Urinary bladder (tissue), 4 donors: ENCODE results near the gene TADA2B. TPM values are rescaled to one million over a fixed set of nuclear protein-coding genes. Genes with fewer than 3 reads are reported as not detected.
A peak's percentile ranks its signal among the peaks of the same experiment; 100 is the strongest.

Experiments
- DNase-seq: peaks from one replicate; pipeline ENCODE4 v3.0.0-alpha.2; 2015; ENCODE audit errors: extremely low spot score
- H3K27ac ChIP-seq: one replicate; pipeline ENCODE4 v1.5.1; 2013; ENCODE audit warnings: low read depth, mild to moderate bottlenecking, moderate library complexity
- H3K36me3 ChIP-seq: one replicate; pipeline ENCODE4 v1.6.1; 2013; ENCODE audit warnings: mild to moderate bottlenecking, moderate library complexity; ENCODE audit not compliant: insufficient read depth
- H3K4me1 ChIP-seq: one replicate; pipeline ENCODE4 v1.6.1; 2013; ENCODE audit warnings: mild to moderate bottlenecking, moderate library complexity; ENCODE audit not compliant: insufficient read depth
- H3K4me3 ChIP-seq: one replicate; pipeline ENCODE4 v1.5.1; 2013; ENCODE audit warnings: low read depth, low read length
- WGBS: extraction: QIAGEN DNeasy Blood & Tissue Kit; methylation state at CpG from one replicate; pipeline ENCODE4 v1.1.7; 2013; 5-methylcytosine and 5-hydroxymethylcytosine counted together
- polyA plus RNA-seq: library from polyadenylated mRNA; stranded (reverse); fragments of 200-250 nt; gene quantifications from one replicate; pipeline ENCODE4 v1.2.3, GENCODE V29; 2013
- total RNA-seq: library from RNA; depleted of rRNA; stranded (reverse); fragments of >200 nt; gene quantifications from one replicate; pipeline ENCODE4 v1.2.3, GENCODE V29; 2014
- donor health status: healthy with polysubstance abuse.
- donor health status: healthy.

The TADA2B gene
- total and polyA plus RNA-seq, 2 donors: 12.7 to 23.5 TPM

DNA sequence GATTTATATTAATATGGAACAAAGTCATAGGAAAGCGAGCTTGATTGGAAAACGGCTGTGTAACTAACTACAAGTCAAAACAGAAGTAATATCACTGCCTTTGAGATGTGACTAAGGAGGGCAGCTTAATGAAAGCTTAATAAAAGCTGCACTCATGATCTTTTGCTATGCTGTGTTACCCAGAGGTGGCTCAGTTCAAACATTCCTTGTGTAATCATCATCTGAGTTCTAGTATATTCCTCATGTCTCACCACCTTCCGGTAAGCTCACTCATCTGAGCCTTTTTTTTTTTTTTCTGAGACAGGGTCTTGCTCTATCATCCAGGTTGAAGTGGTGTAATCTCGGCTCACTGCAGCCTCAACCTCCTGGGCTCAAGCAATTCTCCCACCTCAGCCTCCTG lies 19.6 kb downstream of the TADA2B start:
- 94% methylated on average over 4 of the region's 4 CpGs for WGBS
- Histone ChIP-seq H3K27ac (no peak overlapping the region), H3K36me3 (peaks cover 5% of the 10 kb centered on the region), H3K4me3 (no peak overlapping the region), H3K4me1 (peaks cover 3% of the 10 kb centered on the region)
- no peak for DNase-seq

DNA sequence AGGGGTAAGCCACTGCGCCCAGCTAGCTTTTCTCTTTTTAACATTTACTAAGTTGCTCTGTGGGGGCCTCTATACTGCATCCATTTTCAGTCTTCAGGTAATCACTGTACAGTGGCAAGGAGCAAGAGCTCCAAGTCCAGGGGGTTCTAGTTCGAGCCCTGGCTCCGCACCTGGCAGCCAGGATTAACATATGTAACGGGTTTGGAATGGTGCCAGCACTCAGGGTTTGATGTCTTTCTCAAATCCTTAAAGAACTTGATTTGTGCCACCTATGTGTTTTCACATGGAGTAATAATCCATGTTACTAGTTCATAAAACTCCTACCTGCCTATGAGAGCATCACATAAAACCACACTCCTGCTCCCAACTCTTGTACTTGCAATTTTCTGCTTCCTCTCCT lies 20.2 kb downstream of the TADA2B start:
- peaks cover 3% of the 10 kb centered on the region for H3K4me1 ChIP-seq
- WGBS: 79% methylated on average over 4 of the region's 4 CpGs
- H3K27ac ChIP-seq: no peak overlapping the region
- no peak for DNase-seq
- no peak overlapping the region for H3K4me3 ChIP-seq
- peaks cover 5% of the 10 kb centered on the region for H3K36me3 ChIP-seq

DNA sequence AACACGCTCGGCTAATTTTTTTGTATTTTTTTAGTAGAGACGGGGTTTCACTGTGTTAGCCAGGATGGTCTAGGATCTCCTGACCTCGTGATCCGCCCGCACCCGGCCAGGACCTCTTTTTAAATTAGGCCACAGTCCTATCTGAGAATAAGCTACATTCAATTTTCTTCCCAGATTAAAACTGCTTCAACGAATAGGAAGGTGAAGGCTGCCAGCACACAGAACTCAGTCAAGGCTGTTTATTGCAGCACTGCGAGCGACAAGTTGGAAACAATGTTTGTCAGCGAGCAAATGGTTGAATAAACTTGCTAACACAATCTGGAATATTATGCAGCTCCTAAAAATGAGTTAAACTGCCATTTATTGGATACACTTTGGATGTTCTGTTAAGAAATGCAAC lies 22.8 kb downstream of the TADA2B start:
- H3K4me3 ChIP-seq: no peak overlapping the region
- WGBS: 96% methylated on average over 11 of the region's 11 CpGs
- no peak for DNase-seq
- H3K27ac ChIP-seq: no peak overlapping the region
- H3K36me3 ChIP-seq: peaks cover 4% of the 10 kb centered on the region
- peaks cover 3% of the 10 kb centered on the region for H3K4me1 ChIP-seq

DNA sequence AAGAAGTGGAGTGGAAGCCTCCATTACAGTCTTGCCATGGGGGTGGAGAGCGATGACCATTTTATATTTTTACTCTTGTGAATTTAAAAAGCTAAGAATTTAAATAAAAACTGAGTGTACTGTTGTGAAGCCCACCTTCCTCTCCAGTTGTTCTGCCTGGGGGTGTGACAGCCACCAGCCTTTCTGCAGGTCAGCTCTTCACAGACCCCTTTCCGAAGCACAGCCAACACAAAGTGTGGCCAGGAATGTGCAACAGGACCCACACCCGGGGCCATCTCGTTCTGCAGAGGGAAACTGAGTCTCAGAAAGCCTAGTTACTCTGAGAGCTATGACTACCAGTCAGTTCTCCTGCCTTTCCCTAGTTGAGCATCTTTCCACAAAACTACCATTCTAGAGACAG lies 23.3 kb downstream of the TADA2B start:
- WGBS: 87% methylated on average over 4 of the region's 4 CpGs
- H3K27ac ChIP-seq: no peak overlapping the region
- DNase-seq: no peak

DNA sequence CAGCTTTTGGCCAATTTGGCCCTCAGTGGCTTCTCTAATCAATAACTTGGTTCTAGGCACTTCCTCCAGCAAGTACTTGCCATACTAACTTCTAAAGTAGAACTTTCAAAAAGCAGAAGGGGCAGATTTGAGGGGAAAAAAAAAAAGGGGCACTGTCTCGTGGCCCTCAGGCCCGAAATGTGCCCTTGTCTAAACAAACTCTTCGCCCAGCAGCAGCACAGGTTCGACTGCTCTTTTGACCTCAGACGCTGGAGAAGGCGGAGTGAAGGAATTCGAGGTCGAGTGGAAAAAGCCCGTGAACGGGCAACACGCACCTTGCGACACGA lies 23.9 kb downstream of the TADA2B start:
- Histone ChIP-seq H3K36me3 (peaks cover 4% of the 10 kb centered on the region), H3K4me1 (peaks cover 3% of the 10 kb centered on the region), H3K4me3 (peak overlapping the region; percentile 80), H3K27ac (no peak overlapping the region)
- WGBS: 3% methylated on average over 13 of the region's 13 CpGs
- no peak for DNase-seq

More for the DNA sequence above, 23.3 kb downstream of the TADA2B start:
- peaks cover 4% of the 10 kb centered on the region for H3K36me3 ChIP-seq
- H3K4me3 ChIP-seq: no peak overlapping the region
- H3K4me1 ChIP-seq: peaks cover 3% of the 10 kb centered on the region

DNA sequence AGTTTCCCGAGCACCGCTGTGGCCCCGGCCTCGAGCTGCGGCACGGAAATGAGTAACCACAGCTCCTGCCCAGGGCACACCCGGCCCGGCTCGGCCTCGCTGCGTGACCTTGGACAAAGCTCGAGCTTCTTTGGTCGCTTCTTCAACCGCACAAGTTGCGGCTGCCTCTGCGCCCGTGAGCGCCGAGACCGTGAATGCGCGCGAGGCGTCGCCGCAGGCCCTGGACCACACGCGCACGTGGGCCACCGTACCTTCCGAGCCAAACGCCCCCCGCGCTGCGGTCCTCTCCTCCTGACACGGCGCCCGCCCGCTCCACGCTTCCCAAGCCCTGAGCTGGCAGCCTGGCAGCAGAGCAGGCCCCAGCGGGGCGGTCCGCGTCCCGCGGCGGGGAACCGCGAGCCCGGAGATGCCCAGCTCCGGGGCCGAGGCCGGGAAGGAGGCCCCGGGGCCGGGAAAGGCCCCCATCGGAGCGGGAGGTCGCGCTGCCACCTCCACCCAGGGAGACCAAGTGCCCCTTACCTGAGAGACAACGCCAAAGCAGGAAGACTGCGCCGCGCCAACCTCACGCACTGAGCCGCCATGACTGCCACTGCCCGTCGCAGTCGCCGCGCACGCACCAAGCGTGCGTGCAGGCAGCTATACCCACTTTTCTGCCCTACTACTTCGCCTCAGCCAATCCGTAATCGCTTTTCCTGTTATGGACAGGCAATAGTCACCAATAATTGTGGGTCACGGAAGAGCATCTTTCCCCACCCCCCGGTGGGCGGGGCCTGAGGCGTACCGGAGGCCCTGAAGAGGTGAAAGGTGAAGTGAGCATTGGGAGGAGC lies 24.5 kb downstream of the TADA2B start, which contains the start of gene GRPEL1:
Gene GRPEL1, minus strand, starts transcription at position 613 of the 827 bp plus-strand sequence. Its CDS starts 32 bp downstream, at position 581.
- peak within 1 kb of the TSS; percentile 80 for H3K4me3 ChIP-seq
- peaks cover 4% of the 10 kb centered on the region for H3K36me3 ChIP-seq
- H3K4me1 ChIP-seq: peaks cover 3% of the 10 kb centered on the region
- peak; percentile 99 for DNase-seq
- under 1% methylated on average over 81 of the region's 81 CpGs for WGBS
- H3K27ac ChIP-seq: peak within 1 kb of the TSS; percentile 91

DNA sequence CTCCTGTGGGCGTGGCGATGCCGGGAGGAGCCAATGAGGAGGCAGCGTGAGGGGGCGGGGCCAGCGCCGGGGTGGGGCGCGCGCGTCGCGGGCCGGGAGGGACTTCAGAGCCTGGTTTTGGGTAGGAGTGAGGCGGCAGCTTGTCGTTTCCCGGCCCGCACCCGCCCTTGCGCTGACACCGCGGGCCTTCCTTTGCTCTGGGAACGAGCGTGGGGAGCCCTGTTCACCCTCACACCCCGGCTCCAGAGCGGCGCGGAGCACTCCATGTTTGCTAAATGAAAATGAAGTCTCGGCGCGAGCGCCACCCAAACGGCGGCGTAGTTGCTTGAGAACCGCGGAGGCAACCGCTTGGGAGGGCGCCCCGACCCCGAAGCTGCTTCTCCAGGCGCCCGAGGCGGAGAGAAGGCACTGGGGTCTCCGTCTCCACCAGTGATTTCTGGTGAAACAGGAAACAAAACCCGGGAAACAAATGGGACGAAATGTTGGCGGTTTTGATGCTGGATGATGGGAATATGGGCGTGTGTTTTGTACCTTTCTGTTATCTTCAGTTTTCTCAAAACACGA lies 25.2 kb downstream of the TADA2B start:
- DNase-seq: no peak
- Histone ChIP-seq H3K36me3 (peaks cover 2% of the 10 kb centered on the region), H3K4me3 (peak overlapping the region; percentile 57), H3K4me1 (peaks cover 3% of the 10 kb centered on the region), H3K27ac (peak overlapping the region; percentile 90)
- under 1% methylated on average over 50 of the region's 50 CpGs for WGBS

DNA sequence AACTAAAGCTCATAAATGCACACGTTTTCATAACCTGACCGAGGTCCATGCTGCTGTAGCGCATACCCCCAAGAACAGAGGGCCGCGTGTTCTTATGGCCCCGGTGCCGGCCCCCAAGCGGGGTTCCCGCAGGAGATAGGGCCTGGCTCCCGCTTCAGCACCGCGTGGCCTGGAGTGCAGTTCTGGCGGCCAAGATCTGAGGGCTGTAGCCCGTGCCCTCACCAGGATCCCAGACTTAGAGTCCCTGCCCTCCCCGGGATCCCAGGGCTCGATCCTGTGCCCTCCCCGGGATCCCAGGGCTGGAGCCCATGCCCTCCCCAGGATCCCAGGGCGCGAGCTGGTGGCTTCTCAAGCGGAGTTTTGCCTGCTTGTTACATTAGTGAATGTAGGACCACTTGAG lies 25.7 kb downstream of the TADA2B start:
- H3K4me1 ChIP-seq: peaks cover 3% of the 10 kb centered on the region
- 11% methylated on average over 20 of the region's 20 CpGs for WGBS
- DNase-seq: no peak
- H3K36me3 ChIP-seq: no peaks in the 10 kb centered on the region
- peak overlapping the region; percentile 68 for H3K27ac ChIP-seq
- H3K4me3 ChIP-seq: peak overlapping the region; percentile 57

DNA sequence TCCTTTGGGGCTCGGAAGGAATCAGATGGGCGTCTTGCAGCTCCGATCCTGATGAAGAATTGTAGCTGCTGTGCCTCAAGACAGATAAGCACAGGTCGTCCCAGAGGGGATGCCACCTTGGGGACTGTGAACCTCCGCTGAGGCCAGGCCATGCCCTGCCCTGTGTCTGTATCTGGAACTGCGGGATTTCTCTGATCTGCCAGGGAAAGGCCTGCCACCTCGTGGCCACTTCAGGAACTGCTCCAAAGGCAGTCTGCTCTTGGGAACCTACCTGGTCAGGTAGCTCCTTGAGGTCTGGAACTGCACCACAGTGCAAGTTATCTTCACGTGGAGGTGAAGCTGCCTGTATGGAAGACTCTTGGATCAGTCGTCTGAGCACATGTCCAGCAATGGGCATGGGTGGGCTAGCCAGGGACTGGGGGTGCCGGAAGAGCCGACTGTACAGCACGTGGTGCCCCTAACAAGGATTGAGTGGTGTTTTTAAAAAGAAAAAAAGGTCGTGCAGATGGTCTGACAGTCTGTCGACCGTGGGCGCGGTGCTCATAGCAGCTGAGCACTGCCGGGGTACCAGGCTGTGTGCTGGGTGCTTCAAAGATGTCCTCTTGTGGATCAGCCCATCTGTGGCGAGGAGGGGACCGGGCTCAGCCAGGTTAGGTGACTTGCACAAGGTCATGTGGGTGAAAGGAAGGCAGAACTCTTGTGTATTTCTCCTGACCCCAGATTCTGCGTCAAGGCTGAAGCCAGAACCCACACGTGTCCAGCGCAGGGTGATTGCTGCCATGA lies 27.7 kb downstream of the TADA2B start:
- 42% methylated on average over 23 of the region's 23 CpGs for WGBS
- Histone ChIP-seq H3K4me1 (peaks cover 3% of the 10 kb centered on the region), H3K27ac (no peak overlapping the region), H3K36me3 (no peaks in the 10 kb centered on the region), H3K4me3 (no peak overlapping the region)
- peak; percentile 33 for DNase-seq

DNA sequence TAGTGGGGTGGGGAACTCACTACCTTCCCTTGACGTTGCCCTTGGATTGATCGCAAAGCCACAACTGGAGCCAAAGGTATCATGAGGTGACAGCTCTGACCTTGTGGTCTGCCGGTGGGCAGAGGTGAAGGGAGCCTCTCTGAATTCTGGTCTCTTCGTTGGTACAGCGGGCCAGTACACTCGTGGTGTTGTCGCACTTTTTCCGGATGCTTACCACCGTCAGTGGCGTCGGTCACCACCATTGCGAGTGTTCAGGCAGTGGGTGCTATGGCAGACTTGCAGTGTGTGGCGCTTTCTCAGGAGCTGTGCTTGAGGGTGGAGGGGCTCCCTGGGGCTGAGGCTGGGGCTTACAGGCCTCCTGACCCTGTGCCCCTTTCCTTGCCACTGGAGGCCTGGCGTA lies 29.9 kb downstream of the TADA2B start:
- no peak overlapping the region for H3K4me3 ChIP-seq
- no peaks in the 10 kb centered on the region for H3K4me1 ChIP-seq
- no peaks in the 10 kb centered on the region for H3K36me3 ChIP-seq
- DNase-seq: no peak
- 92% methylated on average over 14 of the region's 14 CpGs for WGBS
- no peak overlapping the region for H3K27ac ChIP-seq

DNA sequence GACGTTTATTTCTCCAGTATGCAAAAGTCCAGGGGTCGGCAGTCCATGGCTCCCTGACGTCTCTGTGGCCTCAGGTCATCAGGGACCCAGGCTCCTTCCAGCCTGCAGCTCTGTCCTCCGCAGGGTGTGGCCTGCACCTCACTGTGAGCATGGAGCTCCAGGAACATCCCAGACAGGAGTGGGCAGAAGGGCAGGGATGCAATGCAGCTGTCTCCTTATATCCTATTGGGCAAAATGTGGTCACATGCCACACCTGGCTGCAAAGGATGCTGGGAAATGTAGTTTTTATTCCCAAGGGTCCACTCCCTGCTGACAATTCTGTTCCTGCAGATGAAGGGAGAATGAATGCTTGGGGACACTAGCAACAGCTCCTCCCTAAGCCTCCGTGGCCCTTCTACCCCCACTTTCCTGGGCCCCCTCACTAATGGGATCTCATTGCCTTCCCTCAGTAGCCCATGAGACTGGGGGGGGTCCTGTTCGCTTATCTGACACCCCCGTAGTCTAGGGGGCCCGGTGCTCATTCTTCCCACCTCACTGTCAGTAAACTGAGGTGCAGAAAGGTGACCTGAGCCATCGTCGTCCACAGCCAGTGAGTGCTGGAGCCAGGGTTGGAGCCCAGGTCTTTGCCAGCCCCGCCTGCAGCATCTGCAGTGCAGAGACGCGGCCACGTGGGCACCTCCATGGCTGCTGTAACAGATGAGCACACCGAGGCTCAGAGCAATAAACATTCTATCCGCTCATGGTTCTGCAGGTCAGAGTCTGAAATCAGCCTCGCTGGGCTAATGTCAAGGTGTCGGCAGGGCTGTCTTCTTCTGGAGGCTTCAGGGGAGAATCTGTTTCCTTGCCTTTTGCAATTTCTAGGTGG lies 30.6 kb downstream of the TADA2B start:
- Histone ChIP-seq H3K27ac (no peak overlapping the region), H3K4me3 (no peak overlapping the region), H3K36me3 (no peaks in the 10 kb centered on the region), H3K4me1 (no peaks in the 10 kb centered on the region)
- no peak for DNase-seq
- 74% methylated on average over 18 of the region's 18 CpGs for WGBS

DNA sequence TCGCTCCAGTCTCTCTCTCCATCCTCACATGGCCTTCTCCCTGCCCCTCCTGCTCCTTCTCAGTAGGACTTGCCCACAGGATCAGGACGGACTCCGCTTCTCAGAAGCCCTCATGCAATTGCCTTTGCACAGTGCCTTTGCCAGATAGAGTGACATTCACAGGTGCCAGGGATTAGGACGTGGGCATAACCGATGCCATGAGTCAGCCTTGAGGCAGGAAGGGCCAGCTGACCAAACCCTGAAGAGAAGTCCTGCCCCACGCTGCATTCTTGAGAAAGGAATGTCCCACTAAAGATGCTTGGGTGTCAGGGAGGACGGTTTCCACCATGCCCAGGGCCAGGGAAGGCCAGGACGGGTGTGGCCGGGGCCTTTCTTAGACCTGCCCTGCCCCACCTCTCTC lies 31.3 kb downstream of the TADA2B start:
- H3K27ac ChIP-seq: no peak overlapping the region
- DNase-seq: no peak
- 86% methylated on average over 9 of the region's 9 CpGs for WGBS
- H3K4me3 ChIP-seq: no peak overlapping the region
- H3K4me1 ChIP-seq: no peaks in the 10 kb centered on the region
- H3K36me3 ChIP-seq: no peaks in the 10 kb centered on the region
